OCI-LY1 (cell line): ENCODE results near the gene HIRIP3.

ENCODE experiments used
- H2AFZ ChIP-seq: fragments of 200-600 bp; sonication (generic), shearing (Covaris generic); 2 replicates; pipeline ENCODE4 v1.6.0; 2014; ENCODE audit warnings: antibody characterized with exemption, mild to moderate bottlenecking, low read length
- H3F3A ChIP-seq: fragments of 200-600 bp; sonication (generic), shearing (Covaris generic); 2 replicates; pipeline ENCODE4 v1.6.0; 2014; ENCODE audit warnings: mild to moderate bottlenecking, antibody characterized with exemption, low read length, moderate library complexity; ENCODE audit not compliant: insufficient read depth
- H3K27ac ChIP-seq: fragments of 200-600 bp; sonication (generic); 2 replicates; pipeline ENCODE4 v1.5.1; 2014; ENCODE audit warnings: low read length, mixed run types, mild to moderate bottlenecking, low read depth; ENCODE audit not compliant: poor library complexity, severe bottlenecking
- H3K27me3 ChIP-seq: fragments of 200-600 bp; sonication (generic); 2 replicates; pipeline ENCODE4 v1.6.0; 2014; ENCODE audit warnings: antibody characterized with exemption, mild to moderate bottlenecking, low read length, moderate library complexity; ENCODE audit not compliant: insufficient read depth
- H3K36me3 ChIP-seq: fragments of 200-600 bp; sonication (generic); 2 replicates; pipeline ENCODE4 v1.6.1; 2014; ENCODE audit warnings: mild to moderate bottlenecking, antibody characterized with exemption, low read length, moderate library complexity, mixed read lengths; ENCODE audit not compliant: insufficient read depth
- H3K4me1 ChIP-seq: fragments of 200-600 bp; sonication (generic); 2 replicates; pipeline ENCODE4 v1.5.1; 2014; ENCODE audit warnings: mild to moderate bottlenecking, low read length, moderate library complexity; ENCODE audit not compliant: insufficient read depth, severe bottlenecking
- H3K4me2 ChIP-seq: fragments of 200-600 bp; sonication (generic), shearing (Covaris generic); 2 replicates; pipeline ENCODE4 v1.6.1; 2014; ENCODE audit warnings: low read length
- H3K4me3 ChIP-seq: fragments of 200-600 bp; sonication (generic); 2 replicates; pipeline ENCODE4 v1.5.1; 2014; ENCODE audit warnings: low read length, low read depth, mild to moderate bottlenecking, mixed read lengths; ENCODE audit not compliant: poor library complexity, severe bottlenecking
- H3K79me2 ChIP-seq: fragments of 200-600 bp; shearing (Covaris generic); 2 replicates; pipeline ENCODE4 v1.6.1; 2016; ENCODE audit warnings: mixed run types, low read length, mixed read lengths; ENCODE audit not compliant: insufficient read depth
- H3K9ac ChIP-seq: fragments of 200-600 bp; sonication (generic), shearing (Covaris generic); 2 replicates; pipeline ENCODE4 v1.6.1; 2014; ENCODE audit warnings: mild to moderate bottlenecking, low read length, mixed read lengths
- H3K9me2 ChIP-seq: fragments of 200-600 bp; sonication (generic), shearing (Covaris generic); 2 replicates; pipeline ENCODE4 v1.6.1; 2014; ENCODE audit warnings: low read depth, mild to moderate bottlenecking, low read length, mixed read lengths
- H3K9me3 ChIP-seq: fragments of 200-600 bp; shearing (Covaris generic); 2 replicates; pipeline ENCODE4 v1.6.1; 2014; ENCODE audit warnings: low read length, mixed read lengths
- H4K20me1 ChIP-seq: fragments of 200-600 bp; sonication (generic), shearing (Covaris generic); 2 replicates; pipeline ENCODE4 v1.6.0; 2016; ENCODE audit warnings: mild to moderate bottlenecking, low read length; ENCODE audit not compliant: insufficient read depth
- EZH2 ChIP-seq: fragments of 200-600 bp; sonication (generic), shearing (Covaris generic); IDR thresholded peaks from 2 replicates; pipeline ENCODE4 v1.8.0; 2017; ENCODE audit warnings: borderline replicate concordance, mixed run types, mild to moderate bottlenecking, antibody characterized with exemption, low read length, moderate library complexity, mixed read lengths
- TF ChIP-seq, protein P1 (sequence below): fragments of 200-600 bp; sonication (generic), shearing (Covaris generic); IDR thresholded peaks from 2 replicates; pipeline ENCODE4 v1.5.1; 2017; ENCODE audit warnings: mild to moderate bottlenecking, antibody characterized with exemption, low read length, moderate library complexity, mixed read lengths

The HIRIP3 gene

DNA sequence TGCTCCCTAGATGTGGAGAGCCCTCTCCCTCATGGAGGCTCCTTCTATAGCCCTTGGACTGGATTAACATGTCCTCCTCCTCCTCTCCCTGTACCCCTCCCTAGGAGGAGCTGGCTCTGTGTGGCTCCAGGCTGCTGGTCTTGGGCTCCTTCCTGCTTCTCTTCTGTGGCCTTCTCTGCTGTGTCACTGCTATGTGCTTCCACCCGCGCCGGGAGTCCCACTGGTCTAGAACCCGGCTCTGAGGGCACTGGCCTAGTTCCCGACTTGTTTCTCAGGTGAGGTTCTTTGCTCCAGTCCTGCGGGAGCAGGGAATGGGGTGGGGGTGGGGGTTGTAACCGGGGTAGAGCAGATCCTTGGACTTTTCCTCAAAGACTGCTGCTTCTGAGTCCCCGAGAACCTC, 24.1 kb downstream of the HIRIP3 start:
- H4K20me1 ChIP-seq, result no peaks in the 10 kb centered on the region
- peaks cover 11% of the 10 kb centered on the region for H3K79me2 ChIP-seq
- no peaks in the 10 kb centered on the region for H3K27me3 ChIP-seq
- peaks cover 19% of the 10 kb centered on the region for H3K36me3 ChIP-seq
- H2AFZ ChIP-seq, result no peak overlapping the region
- peaks cover 20% of the 10 kb centered on the region for H3K4me1 ChIP-seq
- no peak for TF ChIP-seq EZH2
- TF ChIP-seq, protein P1, sequence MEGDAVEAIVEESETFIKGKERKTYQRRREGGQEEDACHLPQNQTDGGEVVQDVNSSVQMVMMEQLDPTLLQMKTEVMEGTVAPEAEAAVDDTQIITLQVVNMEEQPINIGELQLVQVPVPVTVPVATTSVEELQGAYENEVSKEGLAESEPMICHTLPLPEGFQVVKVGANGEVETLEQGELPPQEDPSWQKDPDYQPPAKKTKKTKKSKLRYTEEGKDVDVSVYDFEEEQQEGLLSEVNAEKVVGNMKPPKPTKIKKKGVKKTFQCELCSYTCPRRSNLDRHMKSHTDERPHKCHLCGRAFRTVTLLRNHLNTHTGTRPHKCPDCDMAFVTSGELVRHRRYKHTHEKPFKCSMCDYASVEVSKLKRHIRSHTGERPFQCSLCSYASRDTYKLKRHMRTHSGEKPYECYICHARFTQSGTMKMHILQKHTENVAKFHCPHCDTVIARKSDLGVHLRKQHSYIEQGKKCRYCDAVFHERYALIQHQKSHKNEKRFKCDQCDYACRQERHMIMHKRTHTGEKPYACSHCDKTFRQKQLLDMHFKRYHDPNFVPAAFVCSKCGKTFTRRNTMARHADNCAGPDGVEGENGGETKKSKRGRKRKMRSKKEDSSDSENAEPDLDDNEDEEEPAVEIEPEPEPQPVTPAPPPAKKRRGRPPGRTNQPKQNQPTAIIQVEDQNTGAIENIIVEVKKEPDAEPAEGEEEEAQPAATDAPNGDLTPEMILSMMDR, result no peak
- no peaks in the 10 kb centered on the region for H3K9me3 ChIP-seq
- H3F3A ChIP-seq, result no peaks in the 10 kb centered on the region; the same call in 1 of the 2 replicates
- H3K4me2 ChIP-seq, result no peak overlapping the region
- H3K4me3 ChIP-seq, result no peak overlapping the region
- no peak overlapping the region for H3K9ac ChIP-seq
- no peaks in the 10 kb centered on the region for H3K9me2 ChIP-seq
- no peak overlapping the region for H3K27ac ChIP-seq

DNA sequence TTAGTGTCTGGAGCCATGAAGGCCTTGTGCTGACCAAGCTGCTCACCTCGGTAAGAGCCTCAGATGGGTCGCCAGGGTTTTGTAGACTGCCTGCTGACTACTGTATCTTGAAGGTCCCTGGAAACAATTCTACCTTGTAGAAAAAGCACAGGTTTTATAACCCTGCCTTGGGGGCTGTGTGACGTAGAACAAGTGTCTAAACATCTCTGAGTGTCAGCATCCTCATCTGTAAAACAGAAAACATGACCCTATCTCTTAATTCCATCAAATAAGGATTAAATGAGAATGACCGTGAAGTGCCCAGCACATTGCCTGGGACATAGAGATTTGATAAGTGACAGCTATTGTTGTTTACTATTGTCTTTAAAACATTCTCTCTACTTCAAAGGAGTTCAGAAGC, 27.2 kb downstream of the HIRIP3 start:
- H3K9me2 ChIP-seq, result no peaks in the 10 kb centered on the region
- no peak overlapping the region for H3K9ac ChIP-seq
- TF ChIP-seq, protein P1, result no peak
- TF ChIP-seq EZH2, result no peak
- H3K27ac ChIP-seq, result no peak overlapping the region
- no peak overlapping the region for H3K4me2 ChIP-seq
- H4K20me1 ChIP-seq, result no peaks in the 10 kb centered on the region
- no peak overlapping the region for H3K4me3 ChIP-seq
- peaks cover 19% of the 10 kb centered on the region for H3K36me3 ChIP-seq
- no peaks in the 10 kb centered on the region for H3K9me3 ChIP-seq
- no peaks in the 10 kb centered on the region for H3K27me3 ChIP-seq
- no peaks in the 10 kb centered on the region for H3K4me1 ChIP-seq
- no peaks in the 10 kb centered on the region for H3K79me2 ChIP-seq
- H3F3A ChIP-seq, result no peaks in the 10 kb centered on the region; the same call in 1 of the 2 replicates
- no peak overlapping the region for H2AFZ ChIP-seq

DNA sequence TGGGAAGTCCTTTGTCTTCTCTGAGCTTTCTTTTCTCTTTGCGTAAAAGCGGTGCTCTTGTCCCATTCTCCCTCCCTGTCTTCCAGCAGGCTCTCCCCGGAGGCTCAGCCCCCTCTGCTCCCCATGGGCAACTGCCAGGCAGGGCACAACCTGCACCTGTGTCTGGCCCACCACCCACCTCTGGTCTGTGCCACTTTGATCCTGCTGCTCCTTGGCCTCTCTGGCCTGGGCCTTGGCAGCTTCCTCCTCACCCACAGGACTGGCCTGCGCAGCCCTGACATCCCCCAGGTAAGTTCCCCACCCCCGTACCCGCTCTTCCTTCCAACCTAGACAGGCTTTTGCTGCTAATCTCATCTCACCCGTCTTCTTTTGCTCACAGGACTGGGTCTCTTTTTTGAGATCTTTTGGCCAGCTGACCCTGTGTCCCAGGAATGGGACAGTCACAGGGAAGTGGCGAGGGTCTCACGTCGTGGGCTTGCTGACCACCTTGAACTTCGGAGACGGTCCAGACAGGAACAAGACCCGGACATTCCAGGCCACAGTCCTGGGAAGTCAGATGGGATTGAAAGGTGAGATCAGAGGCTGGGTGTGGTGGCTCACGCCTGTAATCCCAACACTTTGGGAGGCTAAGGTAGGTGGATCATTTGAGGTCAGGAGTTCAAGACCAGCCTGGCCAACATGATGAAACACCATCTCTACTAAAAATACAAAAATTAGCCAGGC, 32.2 kb downstream of the HIRIP3 start:
- H3F3A ChIP-seq, result no peaks in the 10 kb centered on the region
- H3K36me3 ChIP-seq, result peaks cover 4% of the 10 kb centered on the region; the same call in 1 of the 2 replicates
- no peaks in the 10 kb centered on the region for H3K9me3 ChIP-seq
- TF ChIP-seq, protein P1, result no peak
- no peaks in the 10 kb centered on the region for H3K9me2 ChIP-seq
- no peak overlapping the region for H2AFZ ChIP-seq
- no peaks in the 10 kb centered on the region for H3K27me3 ChIP-seq
- no peaks in the 10 kb centered on the region for H3K79me2 ChIP-seq
- H4K20me1 ChIP-seq, result no peaks in the 10 kb centered on the region
- peaks cover 15% of the 10 kb centered on the region for H3K4me1 ChIP-seq
- H3K27ac ChIP-seq, result peak overlapping the region; percentile 11
- H3K9ac ChIP-seq, result peak overlapping the region; percentile 77; the same call in 1 of the 2 replicates
- peak overlapping the region; percentile 67 for H3K4me3 ChIP-seq
- peak overlapping the region; percentile 89 for H3K4me2 ChIP-seq
